ENCODE measurements around the gene ZNRF3.

The ZNRF3 gene

DNA sequence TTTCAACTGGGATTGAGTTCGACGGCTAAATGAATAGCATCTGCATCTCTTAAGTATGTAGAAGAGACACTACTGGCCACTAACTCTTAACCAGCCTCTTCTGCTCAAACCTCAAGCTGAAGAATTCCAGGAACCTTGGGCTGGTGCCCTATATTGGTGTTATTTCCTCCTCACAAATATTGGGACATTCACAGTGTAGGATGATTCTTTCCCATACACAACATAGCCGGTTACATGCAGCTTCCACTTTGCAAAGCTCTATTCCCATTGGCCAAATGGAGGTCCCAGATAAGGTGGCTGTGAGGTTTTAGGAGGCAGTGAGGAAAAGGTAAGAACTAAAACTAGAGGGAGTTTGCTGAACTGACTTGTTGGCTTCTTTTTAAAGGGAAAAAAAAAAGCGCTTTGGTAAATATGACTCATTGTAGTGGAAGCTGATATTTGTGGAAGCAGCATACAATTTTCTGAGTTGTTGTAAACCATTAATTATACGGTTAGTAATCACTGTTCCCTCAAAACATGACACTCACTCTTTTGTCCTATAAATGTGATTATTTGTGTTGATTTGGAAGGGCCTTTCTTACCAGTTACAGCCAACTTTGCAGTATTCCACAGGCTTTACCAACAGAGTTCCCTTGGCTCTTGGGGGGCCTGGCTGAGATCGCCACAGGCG is 160.7 kb downstream of the ZNRF3 start:
- Histone ChIP-seq H3K27ac (ENCODE audit: extremely low read depth, low read depth, low read length) (no peak overlapping the region), H3K36me3 (ENCODE audit: control insufficient read depth in 2 of 2, insufficient read depth in 1 of 2, low read length in 2 of 2) (peaks cover 14 to 56% of the 10 kb centered on the region in 2 experiments; a peak in 2 of 3 replicates), H3K4me1 (ENCODE audit: control insufficient read depth, insufficient read depth, low read length) (no peaks in the 10 kb centered on the region), H3K4me3 (ENCODE audit: low read depth, low read length) (no peak overlapping the region), H3K9me3 (ENCODE audit: control insufficient read depth, insufficient read depth, low read depth, low read length) (no peaks in the 10 kb centered on the region)
- ChIA-PET POLR2A (no interaction called here), CTCF (interaction anchor here (1.1 to 9.7 kb wide), 5 partner anchors 17 to 202 kb away, joined by 4 to 121 read pairs (median 7); partner anchors contain the start of gene C22orf31)
- TF ChIP-seq SP7 (tag by site-specific recombination; IDR thresholded peaks at IDR 0.05): peak; percentile 98
- no peak for TF ChIP-seq ZNF426 (tag by site-specific recombination; IDR thresholded peaks at IDR 0.05)

DNA sequence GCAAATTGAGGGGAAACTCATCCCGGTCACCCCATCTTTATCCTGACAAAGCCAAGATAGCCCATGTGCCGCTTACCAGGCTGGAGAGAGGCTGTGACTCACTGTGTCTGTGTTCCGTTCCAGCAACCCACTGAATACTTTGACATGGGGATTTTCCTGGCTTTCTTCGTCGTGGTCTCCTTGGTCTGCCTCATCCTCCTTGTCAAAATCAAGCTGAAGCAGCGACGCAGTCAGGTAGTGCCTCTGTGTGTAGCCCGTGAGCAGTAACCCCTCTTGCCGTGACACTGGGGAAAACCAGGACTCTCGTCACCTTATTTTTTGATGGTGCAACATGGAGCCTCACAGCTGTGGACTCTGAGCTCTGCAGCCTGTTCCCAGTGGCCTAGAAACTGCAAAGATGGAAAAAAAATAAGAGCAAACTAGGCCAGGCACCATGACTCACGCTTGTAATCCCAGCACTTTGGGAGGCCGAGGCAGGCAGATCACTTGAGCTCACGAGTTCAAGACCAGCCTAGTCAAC is 161.3 kb downstream of the ZNRF3 start:
- TF ChIP-seq TRIM28 (IDR thresholded peaks at IDR 0.05; ENCODE audit: borderline replicate concordance, low read length): no peak
- TF ChIP-seq ZNF19 (tag by site-specific recombination; IDR thresholded peaks at IDR 0.05; ENCODE audit: low read depth): no peak
- TF ChIP-seq ZSCAN30 (tag by site-specific recombination; IDR thresholded peaks at IDR 0.05): no peak
- TF ChIP-seq OSR2 (tag by site-specific recombination; IDR thresholded peaks at IDR 0.05): no peak
- no peak for TF ChIP-seq IKZF3 (tag by site-specific recombination; IDR thresholded peaks at IDR 0.05)
- Histone ChIP-seq H3K27ac (ENCODE audit: extremely low read depth, low read depth, low read length) (no peak overlapping the region), H3K36me3 (ENCODE audit: control insufficient read depth in 2 of 2, insufficient read depth in 1 of 2, low read length in 2 of 2) (peaks cover 14 to 62% of the 10 kb centered on the region in 2 experiments; a peak in 2 of 3 replicates), H3K4me3 (ENCODE audit: low read depth, low read length) (no peak overlapping the region), H3K4me1 (ENCODE audit: control insufficient read depth, insufficient read depth, low read length) (no peaks in the 10 kb centered on the region), H3K9me3 (ENCODE audit: control insufficient read depth, insufficient read depth, low read depth, low read length) (no peaks in the 10 kb centered on the region)
- CTCF ChIA-PET: interaction anchor here (0.6 to 2.4 kb wide), 5 partner anchors 15 to 189 kb away, joined by 3 to 9 read pairs (median 7); no protein-coding TSS in a partner anchor
- POLR2A ChIA-PET: no interaction called here

DNA sequence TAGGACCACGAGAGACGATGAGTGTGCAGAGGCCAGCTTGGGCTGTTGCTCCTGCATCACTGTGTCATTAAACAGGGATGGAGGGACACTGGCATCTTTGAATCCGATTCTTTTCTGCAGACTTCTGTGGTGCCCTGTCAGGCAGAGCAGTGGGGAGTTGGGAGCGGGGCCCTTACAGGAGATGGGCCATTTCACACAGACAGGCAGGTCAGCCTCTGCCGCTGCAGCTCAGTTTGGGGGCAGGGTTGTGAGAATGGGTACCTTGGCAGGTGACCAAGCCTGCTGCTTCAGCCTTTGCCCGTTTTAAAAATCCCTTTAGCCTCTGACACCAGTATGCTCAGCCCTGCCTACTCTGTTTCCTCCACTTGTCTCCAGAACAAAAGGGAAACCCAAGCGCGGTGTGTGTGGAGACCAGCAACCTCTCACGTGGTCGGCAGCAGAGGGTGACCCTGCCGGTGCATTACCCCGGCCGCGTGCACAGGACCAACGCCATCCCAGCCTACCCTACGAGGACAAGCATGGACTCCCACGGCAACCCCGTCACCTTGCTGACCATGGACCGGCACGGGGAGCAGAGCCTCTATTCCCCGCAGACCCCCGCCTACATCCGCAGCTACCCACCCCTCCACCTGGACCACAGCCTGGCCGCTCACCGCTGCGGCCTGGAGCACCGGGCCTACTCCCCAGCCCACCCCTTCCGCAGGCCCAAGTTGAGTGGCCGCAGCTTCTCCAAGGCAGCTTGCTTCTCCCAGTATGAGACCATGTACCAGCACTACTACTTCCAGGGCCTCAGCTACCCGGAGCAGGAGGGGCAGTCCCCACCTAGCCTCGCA is 165.7 kb downstream of the ZNRF3 start:
- TF ChIP-seq BCL11B (tag by site-specific recombination; IDR thresholded peaks at IDR 0.05; ENCODE audit: low read depth) (no peak), ZSCAN30 (tag by site-specific recombination; IDR thresholded peaks at IDR 0.05) (no peak)
- no peaks in the 10 kb centered on the region for H3K4me1 ChIP-seq (ENCODE audit: control insufficient read depth, insufficient read depth, low read length)
- peaks cover 14 to 67% of the 10 kb centered on the region in 2 experiments; a peak in 2 of 3 replicates for H3K36me3 ChIP-seq (ENCODE audit: control insufficient read depth in 2 of 2, insufficient read depth in 1 of 2, low read length in 2 of 2)
- H3K27ac ChIP-seq (ENCODE audit: extremely low read depth, low read depth, low read length): no peak overlapping the region
- no peaks in the 10 kb centered on the region for H3K9me3 ChIP-seq (ENCODE audit: control insufficient read depth, insufficient read depth, low read depth, low read length)
- ChIA-PET CTCF (interaction anchor here (0.5 to 1.2 kb wide), 2 partner anchors 8 to 221 kb away, joined by 3 to 6 read pairs; no protein-coding TSS in a partner anchor), POLR2A (no interaction called here)
- no peak overlapping the region for H3K4me3 ChIP-seq (ENCODE audit: low read depth, low read length)

DNA sequence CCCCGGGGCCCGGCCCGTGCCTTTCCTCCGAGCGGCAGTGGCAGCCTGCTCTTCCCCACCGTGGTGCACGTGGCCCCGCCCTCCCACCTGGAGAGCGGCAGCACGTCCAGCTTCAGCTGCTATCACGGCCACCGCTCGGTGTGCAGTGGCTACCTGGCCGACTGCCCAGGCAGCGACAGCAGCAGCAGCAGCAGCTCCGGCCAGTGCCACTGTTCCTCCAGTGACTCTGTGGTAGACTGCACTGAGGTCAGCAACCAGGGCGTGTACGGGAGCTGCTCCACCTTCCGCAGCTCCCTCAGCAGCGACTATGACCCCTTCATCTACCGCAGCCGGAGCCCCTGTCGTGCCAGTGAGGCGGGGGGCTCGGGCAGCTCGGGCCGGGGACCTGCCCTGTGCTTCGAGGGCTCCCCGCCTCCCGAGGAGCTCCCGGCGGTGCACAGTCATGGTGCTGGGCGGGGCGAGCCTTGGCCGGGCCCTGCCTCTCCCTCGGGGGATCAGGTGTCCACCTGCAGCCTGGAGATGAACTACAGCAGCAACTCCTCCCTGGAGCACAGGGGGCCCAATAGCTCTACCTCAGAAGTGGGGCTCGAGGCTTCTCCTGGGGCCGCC is 166.4 kb downstream of the ZNRF3 start:
- ChIA-PET POLR2A (no interaction called here), CTCF (interaction anchor here (0.5 to 1.2 kb wide), 2 partner anchors 9 to 44 kb away, joined by 3 to 6 read pairs; no protein-coding TSS in a partner anchor)
- 0 out of 2 replicates have a peak, but pooled peaks have one; percentile 14 for TF ChIP-seq OSR2 (tag by site-specific recombination; IDR thresholded peaks at IDR 0.05)
- TF ChIP-seq GLI4 (tag by site-specific recombination; IDR thresholded peaks at IDR 0.05): no peak
- Histone ChIP-seq H3K4me3 (ENCODE audit: low read depth, low read length) (no peak overlapping the region), H3K27ac (ENCODE audit: extremely low read depth, low read depth, low read length) (no peak overlapping the region), H3K9me3 (ENCODE audit: control insufficient read depth, insufficient read depth, low read depth, low read length) (no peaks in the 10 kb centered on the region), H3K4me1 (ENCODE audit: control insufficient read depth, insufficient read depth, low read length) (no peaks in the 10 kb centered on the region), H3K36me3 (ENCODE audit: control insufficient read depth in 2 of 2, insufficient read depth in 1 of 2, low read length in 2 of 2) (peaks cover 14 to 61% of the 10 kb centered on the region in 2 experiments; a peak in 2 of 3 replicates)

DNA sequence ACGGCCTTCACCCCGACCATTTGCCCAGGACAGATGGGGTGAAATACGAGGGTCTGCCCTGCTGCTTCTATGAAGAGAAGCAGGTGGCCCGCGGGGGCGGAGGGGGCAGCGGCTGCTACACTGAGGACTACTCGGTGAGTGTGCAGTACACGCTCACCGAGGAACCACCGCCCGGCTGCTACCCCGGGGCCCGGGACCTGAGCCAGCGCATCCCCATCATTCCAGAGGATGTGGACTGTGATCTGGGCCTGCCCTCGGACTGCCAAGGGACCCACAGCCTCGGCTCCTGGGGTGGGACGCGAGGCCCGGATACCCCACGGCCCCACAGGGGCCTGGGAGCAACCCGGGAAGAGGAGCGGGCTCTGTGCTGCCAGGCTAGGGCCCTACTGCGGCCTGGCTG is 167.1 kb downstream of the ZNRF3 start:
- ChIA-PET POLR2A (no interaction called here), CTCF (interaction anchor here (0.5 to 1.2 kb wide), 2 partner anchors 10 to 45 kb away, joined by 3 to 6 read pairs; no protein-coding TSS in a partner anchor)
- Histone ChIP-seq H3K4me1 (ENCODE audit: control insufficient read depth, insufficient read depth, low read length) (peaks cover 7% of the 10 kb centered on the region), H3K36me3 (ENCODE audit: control insufficient read depth in 2 of 2, insufficient read depth in 1 of 2, low read length in 2 of 2) (peaks cover 9 to 57% of the 10 kb centered on the region in 2 experiments; a peak in 2 of 3 replicates), H3K9me3 (ENCODE audit: control insufficient read depth, insufficient read depth, low read depth, low read length) (no peaks in the 10 kb centered on the region), H3K27ac (ENCODE audit: extremely low read depth, low read depth, low read length) (no peak overlapping the region), H3K4me3 (ENCODE audit: low read depth, low read length) (no peak overlapping the region)
- TF ChIP-seq, protein P1, sequence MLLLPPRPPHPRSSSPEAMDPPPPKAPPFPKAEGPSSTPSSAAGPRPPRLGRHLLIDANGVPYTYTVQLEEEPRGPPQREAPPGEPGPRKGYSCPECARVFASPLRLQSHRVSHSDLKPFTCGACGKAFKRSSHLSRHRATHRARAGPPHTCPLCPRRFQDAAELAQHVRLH (tag by site-specific recombination; IDR thresholded peaks at IDR 0.05): no peak
- TF ChIP-seq ZBTB17 (tag by site-specific recombination; IDR thresholded peaks at IDR 0.05) (no peak), ZFP69B (tag by site-specific recombination; IDR thresholded peaks at IDR 0.05) (no peak), YY2 (tag by site-specific recombination; IDR thresholded peaks at IDR 0.05) (no peak), REPIN1 (tag by site-specific recombination; IDR thresholded peaks at IDR 0.05; ENCODE audit: low read depth) (no peak), ZNF791 (tag by site-specific recombination; IDR thresholded peaks at IDR 0.05) (no peak), ZNF514 (tag by site-specific recombination; IDR thresholded peaks at IDR 0.05) (no peak), ZNF558 (tag by site-specific recombination; IDR thresholded peaks at IDR 0.05) (no peak), ZNF624 (tag by site-specific recombination; IDR thresholded peaks at IDR 0.05) (no peak), ZNF768 (tag by site-specific recombination; IDR thresholded peaks at IDR 0.05) (no peak), ZSCAN23 (tag by site-specific recombination; IDR thresholded peaks at IDR 0.05) (no peak)
- TF ChIP-seq, protein P2, sequence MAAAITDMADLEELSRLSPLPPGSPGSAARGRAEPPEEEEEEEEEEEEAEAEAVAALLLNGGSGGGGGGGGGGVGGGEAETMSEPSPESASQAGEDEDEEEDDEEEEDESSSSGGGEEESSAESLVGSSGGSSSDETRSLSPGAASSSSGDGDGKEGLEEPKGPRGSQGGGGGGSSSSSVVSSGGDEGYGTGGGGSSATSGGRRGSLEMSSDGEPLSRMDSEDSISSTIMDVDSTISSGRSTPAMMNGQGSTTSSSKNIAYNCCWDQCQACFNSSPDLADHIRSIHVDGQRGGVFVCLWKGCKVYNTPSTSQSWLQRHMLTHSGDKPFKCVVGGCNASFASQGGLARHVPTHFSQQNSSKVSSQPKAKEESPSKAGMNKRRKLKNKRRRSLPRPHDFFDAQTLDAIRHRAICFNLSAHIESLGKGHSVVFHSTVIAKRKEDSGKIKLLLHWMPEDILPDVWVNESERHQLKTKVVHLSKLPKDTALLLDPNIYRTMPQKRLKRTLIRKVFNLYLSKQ (tag by site-specific recombination; IDR thresholded peaks at IDR 0.05; ENCODE audit: borderline replicate concordance): no peak
